SK-N-SH (cell line): Measurements from ENCODE around the gene MAG. TPM values are rescaled to one million over a fixed set of nuclear protein-coding genes. Genes with fewer than 3 reads are reported as not detected.

Experiments used
- CTCF ChIA-PET: fragments of 300-600, 350-600 bp; formaldehyde crosslinking; extraction: SDS; loops from one replicate; lab custom pipeline; 2021; lab: Yijun Ruan, JAX
- POLR2A ChIA-PET: fragments of 350-600 bp; sonication (Branson Sonifier 250); formaldehyde crosslinking; extraction: SDS; loops from one replicate; lab custom pipeline; 2020; ENCODE audit warnings: antibody characterized with exemption, inconsistent platforms; lab: Yijun Ruan, JAX
- DNase-seq: peaks from one replicate; pipeline ENCODE4 v3.0.0; 2012
- H2AFZ ChIP-seq: fragments of 200-600 bp; sonication (generic); 2 replicates; pipeline ENCODE4 v1.8.1; 2016; ENCODE audit warnings: antibody characterized with exemption, mild to moderate bottlenecking, low read depth
- H3F3A ChIP-seq: fragments of 200-600 bp; sonication (generic); replicated peaks from 2 replicates; pipeline ENCODE3; 2016; ENCODE audit warnings: antibody characterized with exemption, mild to moderate bottlenecking; ENCODE audit not compliant: insufficient read depth
- H3K27ac ChIP-seq, 2 experiments: fragments of 200-500 bp in 1 of 2; fragments of 200-600 bp in 1 of 2; sonication (Bioruptor generic) in 1 of 2; sonication (generic), shearing (Covaris generic) in 1 of 2; 2 replicates each; pipeline versions ENCODE4 v1.5.1 to v1.6.1; 2014 to 2016; ENCODE audit warnings: low read depth in 2 of 2, inconsistent platforms in 1 of 2, low read length in 1 of 2, mild to moderate bottlenecking in 1 of 2, mixed read lengths in 1 of 2
- H3K27me3 ChIP-seq: fragments of 200-600 bp; sonication (generic), shearing (Covaris generic); 2 replicates; pipeline ENCODE4 v1.6.1; 2016; ENCODE audit warnings: mixed run types; ENCODE audit not compliant: insufficient read depth
- H3K36me3 ChIP-seq, 2 experiments: fragments of 200-500 bp in 1 of 2; fragments of 200-600 bp in 1 of 2; sonication (Bioruptor generic) in 1 of 2; sonication (generic) in 1 of 2; replicated peaks in 1 of 2; 2 replicates each; pipeline versions ENCODE3 to v1.5.1; 2014 to 2016; ENCODE audit warnings: low read length in 1 of 2, mild to moderate bottlenecking in 1 of 2; ENCODE audit not compliant: insufficient read depth in 2 of 2, control insufficient read depth in 1 of 2
- H3K4me1 ChIP-seq, 2 experiments: fragments of 200-500 bp in 1 of 2; fragments of 200-600 bp in 1 of 2; sonication (Bioruptor generic) in 1 of 2; sonication (generic), shearing (Covaris generic) in 1 of 2; 2 replicates each; pipeline versions ENCODE4 v1.5.1 to v1.6.1; 2014 to 2016; ENCODE audit warnings: low read depth in 1 of 2, low read length in 1 of 2, mixed run types in 1 of 2; ENCODE audit not compliant: insufficient read depth in 2 of 2, control insufficient read depth in 1 of 2
- H3K4me2 ChIP-seq: fragments of 200-600 bp; sonication (generic), shearing (Covaris generic); 2 replicates; pipeline ENCODE4 v1.6.1; 2017; ENCODE audit warnings: mixed run types
- H3K4me3 ChIP-seq, 2 experiments: fragments of 200-500 bp in 1 of 2; fragments of 200-600 bp in 1 of 2; sonication (Bioruptor generic) in 1 of 2; sonication (generic), shearing (Covaris generic) in 1 of 2; 2 replicates each; pipeline versions ENCODE4 v1.5.1 to v1.8.1; 2014 to 2016; ENCODE audit warnings: low read depth in 2 of 2, inconsistent platforms in 1 of 2, low read length in 1 of 2, mild to moderate bottlenecking in 1 of 2, mixed read lengths in 1 of 2, moderate library complexity in 1 of 2
- H3K79me2 ChIP-seq: fragments of 200-600 bp; sonication (generic); 2 replicates; pipeline ENCODE4 v1.8.1; 2017; ENCODE audit warnings: mild to moderate bottlenecking; ENCODE audit not compliant: insufficient read depth
- H3K9ac ChIP-seq: fragments of 200-600 bp; sonication (generic); 2 replicates; pipeline ENCODE4 v1.6.1; 2017; ENCODE audit warnings: mixed run types
- H3K9me2 ChIP-seq: fragments of 200-600 bp; sonication (generic); 2 replicates; pipeline ENCODE4 v1.6.1; 2017; ENCODE audit warnings: mixed run types
- H3K9me3 ChIP-seq: fragments of 200-600 bp; sonication (generic); 2 replicates; pipeline ENCODE4 v1.6.1; 2017; ENCODE audit warnings: mixed run types, mild to moderate bottlenecking, moderate library complexity
- H4K20me1 ChIP-seq: fragments of 200-600 bp; sonication (generic); 2 replicates; pipeline ENCODE4 v1.6.1; 2017; ENCODE audit warnings: mild to moderate bottlenecking, mixed run types; ENCODE audit not compliant: insufficient read depth
- CHD2 ChIP-seq: fragments of 150-350 bp; IDR thresholded peaks from 2 replicates; pipeline ENCODE4 v1.6.1; 2018; ENCODE audit warnings: low read length; ENCODE audit not compliant: partially characterized antibody
- ELF1 ChIP-seq: IDR thresholded peaks from 2 replicates; pipeline ENCODE4 v1.4.0; 2012
- EZH2phosphoT487 ChIP-seq: fragments of 200-600 bp; sonication (generic); IDR thresholded peaks from 2 replicates; pipeline ENCODE4 v1.6.1; 2017; ENCODE audit warnings: low read depth, mixed run types, mild to moderate bottlenecking, antibody characterized with exemption, moderate library complexity, borderline replicate concordance
- FOSL2 ChIP-seq: IDR thresholded peaks from 2 replicates; pipeline ENCODE4 v1.4.0; 2012; ENCODE audit warnings: low read depth, mild to moderate bottlenecking, moderate library complexity, borderline replicate concordance
- FOXJ3 ChIP-seq: sonication (generic); formaldehyde crosslinking; IDR thresholded peaks from 2 replicates; pipeline ENCODE4 v1.5.1; 2020; ENCODE audit warnings: mild to moderate bottlenecking, missing genetic modification reagents
- FOXM1 ChIP-seq: IDR thresholded peaks from 2 replicates; pipeline ENCODE4 v1.4.0; 2012; ENCODE audit warnings: low read depth, mild to moderate bottlenecking
- GATA2 ChIP-seq: sonication (generic); formaldehyde crosslinking; IDR thresholded peaks from 2 replicates; pipeline ENCODE4 v1.5.0; 2020; ENCODE audit warnings: mild to moderate bottlenecking, missing genetic modification reagents
- JUND ChIP-seq: IDR thresholded peaks from 2 replicates; pipeline ENCODE4 v1.4.0; 2012
- MXI1 ChIP-seq: IDR thresholded peaks from 2 replicates; pipeline ENCODE4 v1.6.1; 2012; ENCODE audit warnings: mild to moderate bottlenecking, low read depth, low read length, improper control_type of control experiment
- NFIC ChIP-seq: IDR thresholded peaks from 2 replicates; pipeline ENCODE4 v1.4.0; 2012; ENCODE audit warnings: borderline replicate concordance
- POLR2AphosphoS5 ChIP-seq: IDR thresholded peaks from 2 replicates; pipeline ENCODE4 v1.6.1; 2012; ENCODE audit warnings: low read depth, low read length
- RAD21 ChIP-seq: IDR thresholded peaks from 2 replicates; pipeline ENCODE4 v1.6.1; 2012; ENCODE audit warnings: mild to moderate bottlenecking, low read length
- SIN3A ChIP-seq: IDR thresholded peaks from 2 replicates; pipeline ENCODE4 v1.6.1; 2012; ENCODE audit warnings: low read depth, mild to moderate bottlenecking, low read length, moderate library complexity, borderline replicate concordance
- SMC3 ChIP-seq: IDR thresholded peaks from 2 replicates; pipeline ENCODE4 v1.6.1; 2012; ENCODE audit warnings: low read depth, low read length, improper control_type of control experiment
- TAF1 ChIP-seq: IDR thresholded peaks from 2 replicates; pipeline ENCODE4 v1.6.1; 2012; ENCODE audit warnings: low read depth, mild to moderate bottlenecking, low read length, moderate library complexity, borderline replicate concordance
- TCF12 ChIP-seq: IDR thresholded peaks from 2 replicates; pipeline ENCODE4 v1.4.0; 2012
- TEAD4 ChIP-seq: IDR thresholded peaks from 2 replicates; pipeline ENCODE4 v1.4.0; 2012; ENCODE audit warnings: mild to moderate bottlenecking, borderline replicate concordance; ENCODE audit not compliant: insufficient read depth
- YY1 ChIP-seq: IDR thresholded peaks from 2 replicates; pipeline ENCODE4 v1.4.0; 2012; ENCODE audit warnings: low read depth, mild to moderate bottlenecking
- ZBTB33 ChIP-seq: IDR thresholded peaks from 2 replicates; pipeline ENCODE4 v1.4.0; 2012; ENCODE audit warnings: low read depth, borderline replicate concordance
- WGBS: methylation state at CpG from one replicate; pipeline ENCODE4 v1.1.6; 2017; ENCODE audit warnings: low lambda C conversion rate; 5-methylcytosine and 5-hydroxymethylcytosine counted together
- polyA plus RNA-seq, 3 experiments: library from polyadenylated mRNA; depleted of rRNA; stranded (reverse); fragments of >200 nt; gene quantifications; 2 replicates each; pipeline ENCODE4 v1.2.3, GENCODE V29; 2012
- TF ChIP-seq, protein P1 (sequence below): fragments of 200-600 bp; sonication (generic); IDR thresholded peaks from 2 replicates; pipeline ENCODE4 v1.6.1; 2017; ENCODE audit warnings: antibody characterized with exemption, mild to moderate bottlenecking, moderate library complexity
- TF ChIP-seq, protein P2 (sequence below): IDR thresholded peaks from 2 replicates; pipeline ENCODE4; 2012
- TF ChIP-seq, protein P3 (sequence below): fragments of 150-350 bp; IDR thresholded peaks from 2 replicates; pipeline ENCODE4 v1.6.1; 2017; ENCODE audit warnings: antibody characterized with exemption, low read length, low read depth, borderline replicate concordance
- TF ChIP-seq, protein P4 (sequence below): IDR thresholded peaks from 2 replicates; pipeline ENCODE4 v1.4.0; 2012; ENCODE audit warnings: low read depth, borderline replicate concordance

MAG gene
- polyA plus RNA-seq, 1 of the 3 experiments (the other 2 are of a cell fraction): not detected

- Histone ChIP-seq H3K4me3 (no peak overlapping the region), H3K9ac (no peak overlapping the region), H3K9me2 (no peaks in the 10 kb centered on the region), H3K36me3 (no peaks in the 10 kb centered on the region), H3K27ac (no peak overlapping the region), H3K79me2 (no peaks in the 10 kb centered on the region), H3K4me1 (no peaks in the 10 kb centered on the region), H3K4me2 (no peak overlapping the region), H4K20me1 (no peaks in the 10 kb centered on the region), H2AFZ (no peak overlapping the region), H3K9me3 (no peaks in the 10 kb centered on the region), H3F3A (no peaks in the 10 kb centered on the region), H3K27me3 (no peaks in the 10 kb centered on the region)
- no peak for DNase-seq
- ChIA-PET CTCF (interaction anchor here (0.8 to 1.4 kb wide), 2 partner anchors 44 to 179 kb away, joined by 3 to 4 read pairs; partner anchors contain the start of gene LGI4), POLR2A (no interaction called here)
- 48% methylated on average over 7 of the region's 8 CpGs for whole genome bisulfite sequencing
- TF ChIP-seq FOXM1 (no peak), SMC3 (no peak), TEAD4 (no peak), FOXJ3 (CRISPR knock-in tag) (no peak), ELF1 (no peak), MXI1 (no peak), EZH2phosphoT487 (no peak), YY1 (no peak), FOSL2 (no peak), GATA2 (CRISPR knock-in tag) (no peak), JUND (no peak)
- TF ChIP-seq, protein P1, sequence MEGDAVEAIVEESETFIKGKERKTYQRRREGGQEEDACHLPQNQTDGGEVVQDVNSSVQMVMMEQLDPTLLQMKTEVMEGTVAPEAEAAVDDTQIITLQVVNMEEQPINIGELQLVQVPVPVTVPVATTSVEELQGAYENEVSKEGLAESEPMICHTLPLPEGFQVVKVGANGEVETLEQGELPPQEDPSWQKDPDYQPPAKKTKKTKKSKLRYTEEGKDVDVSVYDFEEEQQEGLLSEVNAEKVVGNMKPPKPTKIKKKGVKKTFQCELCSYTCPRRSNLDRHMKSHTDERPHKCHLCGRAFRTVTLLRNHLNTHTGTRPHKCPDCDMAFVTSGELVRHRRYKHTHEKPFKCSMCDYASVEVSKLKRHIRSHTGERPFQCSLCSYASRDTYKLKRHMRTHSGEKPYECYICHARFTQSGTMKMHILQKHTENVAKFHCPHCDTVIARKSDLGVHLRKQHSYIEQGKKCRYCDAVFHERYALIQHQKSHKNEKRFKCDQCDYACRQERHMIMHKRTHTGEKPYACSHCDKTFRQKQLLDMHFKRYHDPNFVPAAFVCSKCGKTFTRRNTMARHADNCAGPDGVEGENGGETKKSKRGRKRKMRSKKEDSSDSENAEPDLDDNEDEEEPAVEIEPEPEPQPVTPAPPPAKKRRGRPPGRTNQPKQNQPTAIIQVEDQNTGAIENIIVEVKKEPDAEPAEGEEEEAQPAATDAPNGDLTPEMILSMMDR: no peak
- TF ChIP-seq, all 33 proteins: peak for 0
Measured at GRCh38 chr19:35314031-35314430, 22.1 kb downstream of the MAG start.

DNA sequence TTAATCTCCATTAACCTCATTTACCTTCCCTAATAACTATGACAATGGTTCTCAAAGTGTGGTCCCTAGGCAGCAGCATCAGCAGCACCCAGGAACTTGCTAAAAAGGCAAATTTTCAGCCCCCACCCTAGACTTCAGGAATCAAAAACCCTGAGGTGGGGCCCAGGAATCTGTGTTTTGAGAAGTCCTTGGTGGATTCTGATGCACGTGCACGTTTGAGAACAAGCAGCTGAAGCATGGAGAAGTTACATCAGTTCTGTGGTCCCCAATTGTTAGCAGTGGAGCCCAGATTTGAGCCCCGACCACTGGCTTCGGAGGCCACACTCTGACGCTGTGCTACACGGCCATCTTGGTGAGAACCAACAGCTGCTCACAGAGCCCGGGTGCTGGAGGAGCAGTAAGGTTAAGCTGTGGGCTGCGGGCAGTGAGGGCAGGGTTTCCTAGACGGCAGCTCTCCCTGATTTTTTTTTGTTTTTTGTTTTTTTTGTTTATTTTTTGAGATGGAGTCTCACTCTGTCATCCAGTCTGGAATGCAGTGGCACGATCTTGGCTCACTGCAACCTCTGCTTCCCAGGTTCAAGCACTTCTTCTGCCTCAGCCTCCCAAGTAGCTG, 23.0 kb downstream of the MAG start:
- Histone ChIP-seq H3K4me3 (no peak overlapping the region), H2AFZ (no peak overlapping the region), H3K27me3 (no peaks in the 10 kb centered on the region), H3K36me3 (no peaks in the 10 kb centered on the region), H3F3A (no peaks in the 10 kb centered on the region), H3K9me2 (no peaks in the 10 kb centered on the region), H3K79me2 (no peaks in the 10 kb centered on the region), H3K4me1 (no peaks in the 10 kb centered on the region), H3K27ac (no peak overlapping the region), H3K4me2 (no peak overlapping the region), H4K20me1 (no peaks in the 10 kb centered on the region), H3K9me3 (no peaks in the 10 kb centered on the region), H3K9ac (no peak overlapping the region)
- CTCF ChIA-PET: interaction anchor here (0.8 to 1.4 kb wide), 3 partner anchors 45 to 180 kb away, joined by 3 to 4 read pairs (median 4); partner anchors contain the start of gene LGI4
- TF ChIP-seq ZBTB33 (no peak), FOSL2 (no peak), GATA2 (CRISPR knock-in tag) (no peak), CHD2 (no peak), TAF1 (no peak), FOXJ3 (CRISPR knock-in tag) (no peak), NFIC (no peak), RAD21 (no peak), SIN3A (no peak), EZH2phosphoT487 (no peak), TCF12 (no peak), POLR2AphosphoS5 (no peak)
- TF ChIP-seq, protein P2, sequence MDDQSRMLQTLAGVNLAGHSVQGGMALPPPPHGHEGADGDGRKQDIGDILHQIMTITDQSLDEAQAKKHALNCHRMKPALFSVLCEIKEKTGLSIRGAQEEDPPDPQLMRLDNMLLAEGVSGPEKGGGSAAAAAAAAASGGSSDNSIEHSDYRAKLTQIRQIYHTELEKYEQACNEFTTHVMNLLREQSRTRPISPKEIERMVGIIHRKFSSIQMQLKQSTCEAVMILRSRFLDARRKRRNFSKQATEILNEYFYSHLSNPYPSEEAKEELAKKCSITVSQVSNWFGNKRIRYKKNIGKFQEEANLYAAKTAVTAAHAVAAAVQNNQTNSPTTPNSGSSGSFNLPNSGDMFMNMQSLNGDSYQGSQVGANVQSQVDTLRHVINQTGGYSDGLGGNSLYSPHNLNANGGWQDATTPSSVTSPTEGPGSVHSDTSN: no peak
- TF ChIP-seq, protein P3, sequence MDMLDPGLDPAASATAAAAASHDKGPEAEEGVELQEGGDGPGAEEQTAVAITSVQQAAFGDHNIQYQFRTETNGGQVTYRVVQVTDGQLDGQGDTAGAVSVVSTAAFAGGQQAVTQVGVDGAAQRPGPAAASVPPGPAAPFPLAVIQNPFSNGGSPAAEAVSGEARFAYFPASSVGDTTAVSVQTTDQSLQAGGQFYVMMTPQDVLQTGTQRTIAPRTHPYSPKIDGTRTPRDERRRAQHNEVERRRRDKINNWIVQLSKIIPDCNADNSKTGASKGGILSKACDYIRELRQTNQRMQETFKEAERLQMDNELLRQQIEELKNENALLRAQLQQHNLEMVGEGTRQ: no peak
- TF ChIP-seq, protein P4, sequence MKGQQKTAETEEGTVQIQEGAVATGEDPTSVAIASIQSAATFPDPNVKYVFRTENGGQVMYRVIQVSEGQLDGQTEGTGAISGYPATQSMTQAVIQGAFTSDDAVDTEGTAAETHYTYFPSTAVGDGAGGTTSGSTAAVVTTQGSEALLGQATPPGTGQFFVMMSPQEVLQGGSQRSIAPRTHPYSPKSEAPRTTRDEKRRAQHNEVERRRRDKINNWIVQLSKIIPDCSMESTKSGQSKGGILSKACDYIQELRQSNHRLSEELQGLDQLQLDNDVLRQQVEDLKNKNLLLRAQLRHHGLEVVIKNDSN: no peak
- POLR2A ChIA-PET: no interaction called here
- no peak for DNase-seq
- WGBS: 66% methylated on average over 10 of the region's 10 CpGs
